OCI-LY7 (cell line): ENCODE measurements around the gene SLC52A3.

Experiments used
- CTCF ChIP-seq: fragments of 200-600 bp; sonication (generic); conservative IDR thresholded peaks from 2 replicates; pipeline ENCODE4 v1.5.1; 2014; ENCODE audit warnings: mild to moderate bottlenecking, antibody characterized with exemption, low read length, moderate library complexity, mixed read lengths
- EZH2phosphoT487 ChIP-seq: fragments of 200-600 bp; sonication (generic); IDR thresholded peaks from 2 replicates; pipeline ENCODE4 v1.6.1; 2018; ENCODE audit warnings: low read depth, borderline replicate concordance, mild to moderate bottlenecking, mixed run types, antibody characterized with exemption, low read length, moderate library complexity, mixed read lengths

GRCh38 chr20:766906-767305, 1.4 kb downstream of the SLC52A3 start:
- TF ChIP-seq CTCF (no peak), EZH2phosphoT487 (no peak)
